ENCODE results near the gene FXYD7. TPM values are rescaled to one million over a fixed set of nuclear protein-coding genes. Genes with fewer than 3 reads are reported as not detected.
A peak's percentile ranks its signal among the peaks of the same experiment; 100 is the strongest.

FXYD7 gene
- total and polyA plus RNA-seq, 2 of the 4 experiments (the other 2 are of a cell fraction) = 0.31 TPM; not detected in 1

DNA sequence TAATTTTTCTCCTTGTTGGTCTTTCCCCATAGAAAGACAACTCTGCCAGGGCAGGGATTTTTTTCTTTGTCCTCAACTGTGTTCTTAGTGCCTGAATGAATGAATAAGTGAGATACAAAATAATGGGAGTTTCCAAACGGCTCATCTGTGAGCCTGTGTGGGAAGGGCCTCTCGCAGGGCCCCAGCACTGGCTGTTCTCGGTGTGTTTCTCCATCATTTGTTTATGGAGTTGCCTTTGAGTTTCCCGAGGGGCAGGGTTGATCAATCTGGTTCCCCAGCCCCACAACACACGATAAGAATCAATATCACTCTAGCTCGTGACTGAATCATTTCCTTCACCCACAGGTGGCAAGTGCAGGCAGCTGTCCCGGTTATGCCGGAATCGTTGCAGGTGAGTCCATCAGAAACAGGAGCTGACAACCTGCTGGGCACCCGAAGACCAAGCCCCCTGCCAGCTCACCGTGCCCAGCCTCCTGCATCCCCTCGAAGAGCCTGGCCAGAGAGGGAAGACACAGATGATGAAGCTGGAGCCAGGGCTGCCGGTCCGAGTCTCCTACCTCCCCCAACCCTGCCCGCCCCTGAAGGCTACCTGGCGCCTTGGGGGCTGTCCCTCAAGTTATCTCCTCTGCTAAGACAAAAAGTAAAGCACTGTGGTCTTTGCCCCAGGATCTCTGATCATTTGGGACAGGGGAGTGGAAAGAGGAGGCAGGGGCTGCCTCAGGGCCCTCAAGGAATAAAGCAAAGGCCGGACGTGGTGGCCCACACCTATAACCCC is 26.4 kb downstream of the FXYD7 start:
- Histone ChIP-seq H3K36me3 (ENCODE audit: control insufficient read depth, insufficient read depth, low read length) (peaks cover 25% of the 10 kb centered on the region), H3K4ac (ENCODE audit: low read depth, low read length) (no peak overlapping the region), H3K23ac (ENCODE audit: low read depth, low read length) (no peak overlapping the region), H2BK5ac (ENCODE audit: low read depth, low read length, poor library complexity, severe bottlenecking) (no peak overlapping the region), H3K14ac (replicated peaks; ENCODE audit: low read depth, low read length) (no peak overlapping the region), H3K79me1 (ENCODE audit: low read depth in 1 of 2, low read length in 2 of 2) (no peaks in the 10 kb centered on the region; a peak in 1 of 4 replicates), H4K5ac (ENCODE audit: low read depth, low read length) (no peak overlapping the region), H2BK15ac (ENCODE audit: low read depth, low read length) (no peak overlapping the region), H3K9ac (ENCODE audit: low read depth, low read length) (no peak overlapping the region), H3K27me3 (ENCODE audit: control insufficient read depth, insufficient read depth, low read length) (no peaks in the 10 kb centered on the region), H2BK120ac (ENCODE audit: low read depth, low read length) (no peak overlapping the region), H3K4me1 (ENCODE audit: control insufficient read depth, insufficient read depth, low read length) (no peaks in the 10 kb centered on the region), H3K4me2 (ENCODE audit: low read depth, low read length) (no peak overlapping the region), H4K8ac (ENCODE audit: low read depth in 2 of 2, low read length in 2 of 2) (no peak overlapping the region), H2AFZ (replicated peaks; ENCODE audit: low read length, poor library complexity) (peak overlapping the region; percentile 43), H3K9me3 (ENCODE audit: control insufficient read depth, insufficient read depth, low read length) (peaks cover 13% of the 10 kb centered on the region), H3K18ac (ENCODE audit: low read depth, low read length) (no peak overlapping the region), H4K91ac (ENCODE audit: insufficient read depth, low read depth, low read length) (no peak overlapping the region), H4K20me1 (ENCODE audit: insufficient read depth, low read length) (no peaks in the 10 kb centered on the region), H3K27ac (ENCODE audit: insufficient read depth, low read length) (no peak overlapping the region), H3K56ac (ENCODE audit: extremely low read depth, insufficient read depth, low read length) (no peak overlapping the region), H3K9me1 (ENCODE audit: insufficient read depth, low read length) (no peaks in the 10 kb centered on the region), H3K4me3 (ENCODE audit: insufficient read depth, low read depth, low read length) (no peak overlapping the region), H2AK9ac (replicated peaks; ENCODE audit: low read depth, low read length, poor library complexity) (no peak overlapping the region), H2BK20ac (ENCODE audit: low read depth, low read length) (no peak overlapping the region), H2AK5ac (ENCODE audit: low read depth, low read length) (no peak overlapping the region)
- dilution Hi-C loops (cut with HindIII; ENCODE audit: low sequenced_read_pairs, unreplicated experiment) = no loop called here
- WGBS, 2 experiments (ENCODE audit: extremely low coverage in 2 of 2, insufficient read length in 1 of 2) = 75% methylated on average over 7 of the region's 18 CpGs; no CpG with 5 or more reads in 1 of the 2 experiments
- in situ Hi-C loops (cut with MboI; ENCODE audit: low sequenced_read_pairs) = no loop called here
- no peak for TF ChIP-seq MAZ (IDR thresholded peaks at IDR 0.05; ENCODE audit: borderline replicate concordance, low read depth, low read length)
- TF ChIP-seq MXI1 (IDR thresholded peaks at IDR 0.05; ENCODE audit: borderline replicate concordance, low read depth, low read length) = no peak
- DNase-seq (no peak), ATAC-seq (ENCODE audit: low read depth) (no peak)
- intact Hi-C loops (cut with micrococcal nuclease) = no loop called here
- no TSS peak for BruUV-seq (replicated peaks)
- ChIA-PET CTCF (no interaction called here), POLR2A (ENCODE audit: unreplicated experiment) (no interaction called here)
